ENCODE results near the gene VPS26C.

Gene VPS26C

GRCh38 chr21:37199057-37199924, 67.8 kb downstream of the VPS26C start:
- Mint-ChIP-seq H3K36me3 (ENCODE audit: insufficient read depth) (peaks cover 63% of the 10 kb centered on the region), H3K4me3 (no peak overlapping the region), H3K27me3 (no peaks in the 10 kb centered on the region), H3K9me3 (no peaks in the 10 kb centered on the region), H3K27ac (no peak overlapping the region), H3K4me1 (ENCODE audit: low read depth in 2 of 2) (peaks cover 0 to 5% of the 10 kb centered on the region in 2 donors)
- ATAC-seq (replicated peaks) (no peak), DNase-seq (no peak)

GRCh38 chr21:37197746-37198145, 69.4 kb downstream of the VPS26C start:
- ATAC-seq (replicated peaks) (no peak), DNase-seq (no peak)
- Mint-ChIP-seq H3K36me3 (ENCODE audit: insufficient read depth) (peaks cover 70% of the 10 kb centered on the region), H3K4me3 (no peak overlapping the region), H3K4me1 (ENCODE audit: low read depth in 2 of 2) (peaks cover 0 to 5% of the 10 kb centered on the region in 2 donors), H3K27me3 (no peaks in the 10 kb centered on the region), H3K9me3 (no peaks in the 10 kb centered on the region), H3K27ac (no peak overlapping the region)

- Mint-ChIP-seq H3K4me1 (ENCODE audit: low read depth in 2 of 2) (peaks cover 0 to 8% of the 10 kb centered on the region in 2 donors), H3K27me3 (no peaks in the 10 kb centered on the region), H3K9me3 (no peaks in the 10 kb centered on the region), H3K27ac (no peak overlapping the region), H3K36me3 (ENCODE audit: insufficient read depth) (peaks cover 72% of the 10 kb centered on the region), H3K4me3 (no peak overlapping the region)
- ATAC-seq (replicated peaks) (no peak), DNase-seq (no peak)
Measured at GRCh38 chr21:37196847-37197246, 70.3 kb downstream of the VPS26C start.

GRCh38 chr21:37195610-37196009, 71.5 kb downstream of the VPS26C start:
- no peak for DNase-seq
- ATAC-seq (replicated peaks), result no peak
- Mint-ChIP-seq H3K27ac (no peak overlapping the region), H3K4me1 (ENCODE audit: low read depth in 2 of 2) (peaks cover 0 to 9% of the 10 kb centered on the region in 2 donors), H3K4me3 (no peak overlapping the region), H3K27me3 (no peaks in the 10 kb centered on the region), H3K9me3 (no peaks in the 10 kb centered on the region), H3K36me3 (ENCODE audit: insufficient read depth) (peaks cover 72% of the 10 kb centered on the region)

- H3K27ac Mint-ChIP-seq, result peak overlapping the region in 1 of 2 donors; percentile 11
Measured at GRCh38 chr21:37195059-37195458, 72.1 kb downstream of the VPS26C start.

GRCh38 chr21:37193676-37194075, 73.5 kb downstream of the VPS26C start:
- Mint-ChIP-seq H3K4me3 (no peak overlapping the region), H3K27ac (no peak overlapping the region), H3K9me3 (no peaks in the 10 kb centered on the region), H3K36me3 (ENCODE audit: insufficient read depth) (peaks cover 79% of the 10 kb centered on the region), H3K27me3 (no peaks in the 10 kb centered on the region), H3K4me1 (ENCODE audit: low read depth in 2 of 2) (peaks cover 0 to 9% of the 10 kb centered on the region in 2 donors)
- DNase-seq (no peak), ATAC-seq (replicated peaks) (no peak)

More at GRCh38 chr21:37195059-37195458, 72.1 kb downstream of the VPS26C start:
- Mint-ChIP-seq H3K36me3 (ENCODE audit: insufficient read depth) (peaks cover 73% of the 10 kb centered on the region), H3K4me3 (no peak overlapping the region), H3K9me3 (no peaks in the 10 kb centered on the region), H3K4me1 (ENCODE audit: low read depth in 2 of 2) (peaks cover 0 to 9% of the 10 kb centered on the region in 2 donors), H3K27me3 (no peaks in the 10 kb centered on the region)
- DNase-seq, result no peak
- ATAC-seq (replicated peaks), result no peak

- peak overlapping the region in 1 of 2 donors; percentile 67 for H3K27ac Mint-ChIP-seq
- peaks cover 76% of the 10 kb centered on the region for H3K36me3 Mint-ChIP-seq (ENCODE audit: insufficient read depth)
- DNase-seq, result no peak
- no peaks in the 10 kb centered on the region for H3K9me3 Mint-ChIP-seq
- H3K4me1 Mint-ChIP-seq (ENCODE audit: low read depth in 2 of 2), result peaks cover 0 to 9% of the 10 kb centered on the region in 2 donors
- no peak for ATAC-seq (replicated peaks)
- no peak overlapping the region for H3K4me3 Mint-ChIP-seq
- no peaks in the 10 kb centered on the region for H3K27me3 Mint-ChIP-seq
Measured at GRCh38 chr21:37193006-37193405, 74.1 kb downstream of the VPS26C start.

GRCh38 chr21:37192019-37192418, 75.1 kb downstream of the VPS26C start:
- Mint-ChIP-seq H3K27me3 (no peaks in the 10 kb centered on the region), H3K27ac (peak overlapping the region in 1 of 2 donors; percentile 67), H3K36me3 (ENCODE audit: insufficient read depth) (peaks cover 67% of the 10 kb centered on the region), H3K9me3 (no peaks in the 10 kb centered on the region), H3K4me1 (ENCODE audit: low read depth in 2 of 2) (peaks cover 0 to 9% of the 10 kb centered on the region in 2 donors), H3K4me3 (no peak overlapping the region)
- no peak for ATAC-seq (replicated peaks)
- DNase-seq, result no peak

- H3K4me3 Mint-ChIP-seq, result no peak overlapping the region
- H3K4me1 Mint-ChIP-seq (ENCODE audit: low read depth in 2 of 2), result peaks cover 0 to 7% of the 10 kb centered on the region in 2 donors
- no peaks in the 10 kb centered on the region for H3K27me3 Mint-ChIP-seq
- ATAC-seq (replicated peaks) (no peak), DNase-seq (no peak)
- no peaks in the 10 kb centered on the region for H3K9me3 Mint-ChIP-seq
- H3K27ac Mint-ChIP-seq, result no peak overlapping the region
- H3K36me3 Mint-ChIP-seq (ENCODE audit: insufficient read depth), result peaks cover 51% of the 10 kb centered on the region
Measured at GRCh38 chr21:37188825-37189224, 78.3 kb downstream of the VPS26C start.

GRCh38 chr21:37186983-37187382, 80.2 kb downstream of the VPS26C start:
- DNase-seq (no peak), ATAC-seq (replicated peaks) (no peak)
- Mint-ChIP-seq H3K36me3 (ENCODE audit: insufficient read depth) (peaks cover 50% of the 10 kb centered on the region), H3K27me3 (no peaks in the 10 kb centered on the region), H3K4me1 (ENCODE audit: low read depth in 2 of 2) (peaks cover 0 to 6% of the 10 kb centered on the region in 2 donors), H3K9me3 (no peaks in the 10 kb centered on the region), H3K4me3 (no peak overlapping the region), H3K27ac (no peak overlapping the region)

GRCh38 chr21:37184784-37185593, 82.1 kb downstream of the VPS26C start:
- ATAC-seq (replicated peaks) (no peak), DNase-seq (no peak)
- Mint-ChIP-seq H3K27ac (no peak overlapping the region), H3K4me3 (no peak overlapping the region), H3K4me1 (ENCODE audit: low read depth in 2 of 2) (peaks cover 1 to 3% of the 10 kb centered on the region in 2 donors), H3K27me3 (no peaks in the 10 kb centered on the region), H3K9me3 (no peaks in the 10 kb centered on the region), H3K36me3 (ENCODE audit: insufficient read depth) (peaks cover 31% of the 10 kb centered on the region)

- Mint-ChIP-seq H3K27ac (peak overlapping the region in 1 of 2 donors; percentile 24), H3K36me3 (ENCODE audit: insufficient read depth) (peaks cover 22% of the 10 kb centered on the region), H3K27me3 (no peaks in the 10 kb centered on the region), H3K9me3 (no peaks in the 10 kb centered on the region), H3K4me3 (no peak overlapping the region), H3K4me1 (ENCODE audit: low read depth in 2 of 2) (peaks cover 1 to 3% of the 10 kb centered on the region in 2 donors)
- ATAC-seq (replicated peaks) (no peak), DNase-seq (no peak)
Measured at GRCh38 chr21:37183749-37184148, 83.4 kb downstream of the VPS26C start.

- Mint-ChIP-seq H3K9me3 (no peaks in the 10 kb centered on the region), H3K27me3 (no peaks in the 10 kb centered on the region), H3K4me1 (ENCODE audit: low read depth in 2 of 2) (peaks cover 1 to 3% of the 10 kb centered on the region in 2 donors), H3K4me3 (no peak overlapping the region), H3K27ac (no peak overlapping the region), H3K36me3 (ENCODE audit: insufficient read depth) (peaks cover 23% of the 10 kb centered on the region)
- DNase-seq (no peak), ATAC-seq (replicated peaks) (no peak)
Measured at GRCh38 chr21:37182222-37182621, 84.9 kb downstream of the VPS26C start.
